OCI-LY1 (cell line): ENCODE measurements around the gene ROBO1.

Experiments
- CTCF ChIP-seq: fragments of 200-600 bp; sonication (generic), shearing (Covaris generic); IDR thresholded peaks from 2 replicates; pipeline ENCODE4 v1.5.1; 2017; ENCODE audit warnings: mild to moderate bottlenecking, antibody characterized with exemption, low read length, moderate library complexity, mixed read lengths
- EZH2 ChIP-seq: fragments of 200-600 bp; sonication (generic), shearing (Covaris generic); IDR thresholded peaks from 2 replicates; pipeline ENCODE4 v1.8.0; 2017; ENCODE audit warnings: borderline replicate concordance, mixed run types, mild to moderate bottlenecking, antibody characterized with exemption, low read length, moderate library complexity, mixed read lengths

GRCh38 chr3:78963771-78964170 lies 804.0 kb downstream of the ROBO1 start:
- TF ChIP-seq CTCF (no peak), EZH2 (no peak)
